K562 (cell line): ENCODE measurements around the gene CELSR2. TPM values are rescaled to one million over a fixed set of nuclear protein-coding genes. Genes with fewer than 3 reads are reported as not detected.
A peak's percentile ranks its signal among the peaks of the same experiment; 100 is the strongest.

Experiments
- ATAC-seq: fragments of 200-7000 bp; cut with Tn5 transposase; 3 replicates; pipeline ENCODE4 v1.9.1; 2020; ENCODE audit warnings: moderate library complexity
- BruUV-seq: library from RNA; stranded (reverse); fragments of 400-500 nt; replicated peaks from 2 replicates; lab custom pipeline; 2021; lab: Mats Ljungman, UMichigan
- CTCF ChIA-PET: fragments of 300-600 bp; formaldehyde crosslinking; extraction: SDS; loops from one replicate; lab custom pipeline; 2021; ENCODE audit warnings: low intra/inter-chr PET ratio; lab: Yijun Ruan, JAX
- POLR2A ChIA-PET: fragments of 300-600, 350-650 bp; sonication (Branson Sonifier 250); formaldehyde crosslinking; extraction: SDS; loops from one replicate; lab custom pipeline; 2021; ENCODE audit warnings: antibody characterized with exemption, inconsistent platforms; lab: Yijun Ruan, JAX
- DNase-seq, 4 experiments: peaks; one replicate each; pipeline versions ENCODE4 v3.0.0 to v3.0.0-alpha.2; 2011 to 2018; ENCODE audit warnings: low spot score in 3 of 4, mixed read lengths in 3 of 4; ENCODE audit errors: extremely low read depth in 1 of 4
- FAIRE-seq: peaks from 2 replicates; lab custom pipeline; 2011; peaks lifted over from hg19 to GRCh38; lab: Jason Lieb, UNC
- H2AFZ ChIP-seq: 2 replicates; pipeline ENCODE4 v1.6.0; 2011; ENCODE audit warnings: low read depth, low read length, control low read depth, inconsistent platforms
- H3K27ac ChIP-seq: fragments of 200-600 bp; 3 replicates; pipeline ENCODE4 v1.8.0; 2011; ENCODE audit warnings: low read depth, mild to moderate bottlenecking, control low read depth, inconsistent platforms, low read length, moderate library complexity, mixed read lengths; ENCODE audit errors: extremely low read depth
- H3K27me3 ChIP-seq, 2 experiments: fragments of 300-600 bp in 1 of 2; 2 replicates in 1 of 2; 3 replicates in 1 of 2; pipeline versions ENCODE4 v1.6.0 to v1.8.0; 2011; ENCODE audit warnings: inconsistent platforms in 2 of 2, low read length in 2 of 2, mild to moderate bottlenecking in 1 of 2, mixed read lengths in 1 of 2, moderate library complexity in 1 of 2; ENCODE audit not compliant: control insufficient read depth in 2 of 2, insufficient read depth in 2 of 2
- H3K36me3 ChIP-seq: fragments of 300-600 bp; 3 replicates; pipeline ENCODE4 v1.8.0; 2011; ENCODE audit warnings: mild to moderate bottlenecking, low read length, inconsistent platforms; ENCODE audit not compliant: control insufficient read depth, insufficient read depth
- H3K4me1 ChIP-seq, 2 experiments: fragments of 200-600 bp in 1 of 2; replicated peaks in 1 of 2; 2 replicates in 1 of 2; 3 replicates in 1 of 2; pipeline versions ENCODE4 v1.5.1 to v1.8.0; 2011; ENCODE audit warnings: inconsistent platforms in 2 of 2, low read length in 2 of 2, mild to moderate bottlenecking in 1 of 2, mixed read lengths in 1 of 2, moderate library complexity in 1 of 2; ENCODE audit not compliant: control insufficient read depth in 2 of 2, insufficient read depth in 2 of 2
- H3K4me2 ChIP-seq: 2 replicates; pipeline ENCODE4 v1.6.1; 2011; ENCODE audit warnings: low read length, control low read depth, inconsistent platforms, mixed read lengths; ENCODE audit not compliant: insufficient read depth
- H3K4me3 ChIP-seq: fragments of 200-600 bp; sonication (generic), shearing (Covaris generic); 2 replicates; pipeline ENCODE4 v1.5.1; 2016; ENCODE audit warnings: control low read depth, inconsistent platforms
- H3K79me2 ChIP-seq: fragments of 200-600 bp; 3 replicates; pipeline ENCODE4 v1.8.0; 2011; ENCODE audit warnings: low read length, inconsistent platforms; ENCODE audit not compliant: control insufficient read depth, insufficient read depth
- H3K9ac ChIP-seq, 2 experiments: 2 replicates each; pipeline versions ENCODE4 v1.6.0 to v1.6.1; 2011; ENCODE audit warnings: low read depth in 2 of 2, low read length in 2 of 2, control low read depth in 1 of 2, inconsistent platforms in 1 of 2, mild to moderate bottlenecking in 1 of 2, mixed read lengths in 1 of 2; ENCODE audit not compliant: insufficient read depth in 1 of 2
- H3K9me1 ChIP-seq: one replicate; pipeline ENCODE4 v1.6.0; 2011; ENCODE audit warnings: inconsistent platforms, mild to moderate bottlenecking, low read length, moderate library complexity; ENCODE audit not compliant: control insufficient read depth, insufficient read depth
- H3K9me3 ChIP-seq: replicated peaks from 2 replicates; pipeline ENCODE4 v1.5.1; 2011; ENCODE audit warnings: low read depth, low read length, inconsistent platforms; ENCODE audit not compliant: control insufficient read depth, insufficient read depth
- H4K20me1 ChIP-seq: replicated peaks from 2 replicates; pipeline ENCODE4 v1.6.1; 2011; ENCODE audit warnings: low read length, inconsistent platforms, mixed read lengths; ENCODE audit not compliant: control insufficient read depth, insufficient read depth
- BCOR ChIP-seq: fragments of 450-650 bp; IDR thresholded peaks from 2 replicates; pipeline ENCODE4 v1.6.1; 2016
- EWSR1 ChIP-seq: fragments of 450-650 bp; IDR thresholded peaks from 2 replicates; pipeline ENCODE4 v1.6.1; 2018; ENCODE audit warnings: borderline replicate concordance, mild to moderate bottlenecking, low read depth, moderate library complexity; ENCODE audit not compliant: partially characterized antibody
- GATAD2A ChIP-seq: fragments of 450-650 bp; IDR thresholded peaks from 2 replicates; pipeline ENCODE4 v1.6.1; 2017
- HMGXB4 ChIP-seq: sonication (generic); formaldehyde crosslinking; IDR thresholded peaks from 2 replicates; pipeline ENCODE4 v1.8.1; 2023; ENCODE audit warnings: mild to moderate bottlenecking, missing genetic modification reagents
- KAT7 ChIP-seq: sonication (generic); formaldehyde crosslinking; IDR thresholded peaks from 2 replicates; pipeline ENCODE4 v1.8.0; 2022; ENCODE audit warnings: missing genetic modification reagents, mild to moderate bottlenecking, borderline replicate concordance
- MTA2 ChIP-seq: fragments of 450-650 bp; IDR thresholded peaks from 2 replicates; pipeline ENCODE4 v1.6.1; 2016; ENCODE audit warnings: low read depth
- NONO ChIP-seq, 2 experiments: fragments of 200-400 bp in 1 of 2; fragments of 450-650 bp in 1 of 2; formaldehyde crosslinking in 1 of 2; IDR thresholded peaks; 2 replicates each; pipeline ENCODE4 v1.6.1; 2017; ENCODE audit warnings: low read depth in 2 of 2, mild to moderate bottlenecking in 2 of 2, moderate library complexity in 2 of 2, low read length in 1 of 2
- PRPF4 ChIP-seq: fragments of 200-400 bp; formaldehyde crosslinking; IDR thresholded peaks from one replicate; pipeline ENCODE4 v1.6.1; 2017; ENCODE audit warnings: low read length, low read depth, mild to moderate bottlenecking; ENCODE audit not compliant: insufficient read depth, poor library complexity, severe bottlenecking
- PURB ChIP-seq: sonication (generic); formaldehyde crosslinking; IDR thresholded peaks from 2 replicates; pipeline ENCODE4 v1.9.0; 2021; ENCODE audit warnings: low read depth, mild to moderate bottlenecking, missing genetic modification reagents
- RNF2 ChIP-seq: sonication (generic); IDR thresholded peaks from 2 replicates; pipeline ENCODE4 v1.6.1; 2016
- SUPT5H ChIP-seq: fragments of 450-650 bp; IDR thresholded peaks from 2 replicates; pipeline ENCODE4 v1.6.1; 2016
- ZNF79 ChIP-seq: fragments of 250-450 bp; sonication (Bioruptor Pico); IDR thresholded peaks from 2 replicates; pipeline ENCODE4 v1.4.0; 2020; ENCODE audit warnings: low read depth, mild to moderate bottlenecking, moderate library complexity
- WGBS: fragments of 100-300 bp; shearing (Covaris generic); methylation state at CpG from one replicate; pipeline ENCODE4 v1.1.6; 2016; ENCODE audit warnings: low coverage, mixed read lengths; ENCODE audit not compliant: insufficient coverage; ENCODE audit errors: missing lambda C conversion rate; 5-methylcytosine and 5-hydroxymethylcytosine counted together
- in situ Hi-C: fragments of 300-500 bp; cut with MboI; formaldehyde crosslinking; loops from 4 replicates; pipeline ENCODE4 v1.15.0; 2018; ENCODE audit warnings: inconsistent platforms, mixed read lengths
- intact Hi-C: fragments of 100-400 bp; cut with micrococcal nuclease; formaldehyde crosslinking; loops from 2 replicates; pipeline ENCODE4 v1.14.2; 2022
- polyA plus RNA-seq, 8 experiments: library from polyadenylated mRNA; depleted of rRNA in 4 of 8; stranded (reverse) in 5 of 8; unstranded in 3 of 8; fragments of >200 nt; fragmentation: Nextera tagmentation in 2 of 8; fragmentation: Illumina TruSeq in 1 of 8; extraction: Ambion mirVana in 2 of 8; extraction: Trizol in 1 of 8; gene quantifications; 2 replicates each; pipeline versions ENCODE4 v1.2.1 to v1.2.3, GENCODE V29; 2011 to 2014; ENCODE audit warnings: inconsistent platforms in 1 of 8, missing spikeins in 1 of 8
- total RNA-seq, 7 experiments: library from RNA; depleted of rRNA in 6 of 7; stranded (reverse); fragments of >200 nt in 6 of 7; fragmentation: Illumina TruSeq in 2 of 7; extraction: Trizol in 2 of 7; gene quantifications; 2 replicates each; pipeline versions ENCODE4 v1.2.1 to v1.2.3, GENCODE V29; 2011 to 2021; ENCODE audit warnings: low replicate concordance in 1 of 7

Gene CELSR2
- total and polyA plus RNA-seq, 9 of the 15 experiments (the other 6 are each of a cell fraction or from before 2014, with no cell fraction given) = 0.31 to 21.9 (median 4.2) TPM

- in situ Hi-C loops (no loop called here), intact Hi-C loops (loop anchor here (1.0 kb wide), 1 partner anchor 9 kb away; no protein-coding TSS in a partner anchor)
- POLR2A ChIA-PET = interaction anchor here (0.6 to 3.6 kb wide), 5 partner anchors 10 to 247 kb away, joined by 3 to 24 read pairs (median 8); no protein-coding TSS in a partner anchor
- Histone ChIP-seq H4K20me1 (no peaks in the 10 kb centered on the region), H3K79me2 (peaks cover 20% of the 10 kb centered on the region; the same call in 2 of the 3 replicates), H3K27ac (0 out of 3 replicates have a peak overlapping the region, but pooled peaks have one; percentile 19), H3K9me1 (no peaks in the 10 kb centered on the region), H3K4me1 (peaks cover 27 to 61% of the 10 kb centered on the region in 2 experiments), H3K9ac (peak overlapping the region; percentile 38 to 92; a peak in 3 of 4 replicates), H2AFZ (peak overlapping the region; percentile 63), H3K4me2 (peak overlapping the region; percentile 51), H3K36me3 (peaks cover 6% of the 10 kb centered on the region; the same call in 1 of the 3 replicates), H3K27me3 (no peaks in the 10 kb centered on the region), H3K9me3 (no peaks in the 10 kb centered on the region), H3K4me3 (peak overlapping the region; percentile 54)
- DNase-seq (peak; percentile 35 to 80 (median 70)), ATAC-seq (peak; percentile 1; the same call in 1 of the 3 replicates), FAIRE-seq (no peak)
- WGBS = 6% methylated on average over 46 of the region's 80 CpGs
- no TSS peak for BruUV-seq
- CTCF ChIA-PET = interaction anchor here (0.6 kb wide), 1 partner anchor 28 kb away, joined by 4 read pairs; no protein-coding TSS in a partner anchor
- TF ChIP-seq ZNF79 (no peak), HMGXB4 (CRISPR knock-in tag) (no peak), SUPT5H (no peak), BCOR (no peak), MTA2 (no peak), PURB (no peak), GATAD2A (no peak), PRPF4 (no peak), NONO (IDR thresholded peaks at IDR 0.05; ENCODE audit: low read depth in 2 of 2, low read length in 1 of 2) (peak in 1 of 2 experiments; percentile 52; a peak in 1 of 4 replicates), RNF2 (no peak), EWSR1 (no peak), KAT7 (peak; percentile 39; the same call in 1 of the 2 replicates)
Observed at GRCh38 chr1:109249654-109250401, 489 bp downstream of the CELSR2 start.
